ENCODE measurements around the gene PCDHA8.
"Not testable (repeated sequence)": the region's sequence is repeated elsewhere in the genome, so short reads cannot be mapped to it uniquely, and the experiment has no call there.

Gene PCDHA8

DNA sequence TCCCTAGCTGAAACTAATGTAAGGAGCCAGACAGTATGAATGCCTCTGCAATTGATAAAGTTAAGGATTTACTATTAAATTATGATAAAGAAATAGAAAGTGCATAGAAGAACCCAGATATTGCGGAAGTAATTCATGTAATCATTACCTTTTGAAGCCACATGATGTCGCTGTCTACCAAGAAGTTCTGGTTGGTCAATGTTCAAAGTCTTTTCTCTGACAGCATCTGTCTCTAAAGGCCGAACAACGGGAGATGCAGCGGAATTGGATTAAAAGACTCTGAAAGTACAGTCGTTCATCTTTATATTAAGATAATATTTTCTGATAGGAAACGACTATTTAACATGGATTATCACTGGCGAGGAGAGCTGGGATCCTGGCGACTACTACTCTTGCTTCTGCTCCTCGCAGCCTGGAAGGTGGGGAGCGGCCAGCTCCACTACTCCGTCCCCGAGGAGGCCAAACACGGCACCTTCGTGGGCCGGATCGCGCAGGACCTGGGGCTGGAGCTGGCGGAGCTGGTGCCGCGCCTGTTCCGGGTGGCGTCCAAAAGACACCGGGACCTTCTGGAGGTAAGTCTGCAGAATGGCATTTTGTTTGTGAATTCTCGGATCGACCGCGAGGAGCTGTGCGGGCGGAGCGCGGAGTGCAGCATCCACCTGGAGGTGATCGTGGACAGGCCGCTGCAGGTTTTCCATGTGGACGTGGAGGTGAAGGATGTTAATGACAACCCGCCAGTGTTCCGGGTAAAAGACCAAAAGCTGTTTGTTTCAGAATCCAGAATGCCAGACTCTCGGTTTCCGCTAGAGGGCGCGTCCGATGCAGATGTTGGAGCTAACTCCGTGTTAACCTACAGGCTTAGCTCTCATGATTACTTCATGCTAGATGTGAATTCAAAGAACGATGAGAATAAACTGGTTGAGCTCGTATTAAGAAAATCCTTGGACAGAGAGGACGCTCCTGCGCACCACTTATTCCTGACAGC is at the start of gene PCDHA8:
TSS of gene PCDHA8 (plus strand) at position 210 of the 985 bp plus-strand sequence. CDS start at position 345, 135 bp downstream.
- Histone ChIP-seq H3K27me3 (ENCODE audit: control insufficient read depth, insufficient read depth, low read length) (peaks cover 1% of the 10 kb centered on the region), H3K4me3 (ENCODE audit: low read length) (no peak within 1 kb of the TSS), H3K27ac (ENCODE audit: low read depth, low read length) (no peak within 1 kb of the TSS), H3K4me1 (ENCODE audit: control insufficient read depth, insufficient read depth, low read length) (no peaks in the 10 kb centered on the region), H3K36me3 (ENCODE audit: control insufficient read depth, insufficient read depth, low read length) (no peaks in the 10 kb centered on the region), H3K9ac (ENCODE audit: low read length) (no peak within 1 kb of the TSS)

- Histone ChIP-seq H3K4me3 (ENCODE audit: low read length) (no peak within 1 kb of the TSS), H3K27ac (ENCODE audit: low read depth, low read length) (no peak within 1 kb of the TSS), H3K27me3 (ENCODE audit: control insufficient read depth, insufficient read depth, low read length) (no peaks in the 10 kb centered on the region)
Observed at GRCh38 chr5:140794595-140795258, 46.3 kb upstream of the PCDHA8 start, which contains the start of gene PCDHA2. Gene PCDHA2, plus strand, starts transcription at chr5:140794852.

DNA sequence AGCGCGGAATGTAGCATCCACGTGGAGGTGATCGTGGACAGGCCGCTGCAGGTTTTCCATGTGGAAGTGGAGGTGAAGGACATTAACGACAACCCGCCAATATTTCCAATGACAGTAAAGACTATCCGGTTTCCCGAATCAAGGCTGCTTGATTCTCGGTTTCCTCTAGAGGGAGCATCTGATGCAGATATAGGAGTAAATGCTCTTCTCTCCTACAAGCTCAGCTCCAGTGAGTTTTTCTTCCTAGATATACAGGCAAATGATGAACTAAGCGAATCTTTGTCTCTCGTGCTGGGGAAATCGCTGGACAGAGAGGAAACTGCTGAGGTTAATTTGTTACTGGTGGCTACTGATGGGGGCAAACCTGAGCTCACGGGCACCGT is 45.7 kb upstream of the PCDHA8 start:
- Histone ChIP-seq H3K9ac (ENCODE audit: low read length) (no peak overlapping the region), H3K4me1 (ENCODE audit: control insufficient read depth, insufficient read depth, low read length) (no peaks in the 10 kb centered on the region), H3K27me3 (ENCODE audit: control insufficient read depth, insufficient read depth, low read length) (no peaks in the 10 kb centered on the region), H3K4me3 (ENCODE audit: low read length) (no peak overlapping the region), H3K27ac (ENCODE audit: low read depth, low read length) (no peak overlapping the region), H3K36me3 (ENCODE audit: control insufficient read depth, insufficient read depth, low read length) (no peaks in the 10 kb centered on the region)

More at GRCh38 chr5:140794595-140795258, 46.3 kb upstream of the PCDHA8 start, which contains the start of gene PCDHA2:
- H3K36me3 ChIP-seq (ENCODE audit: control insufficient read depth, insufficient read depth, low read length): no peaks in the 10 kb centered on the region
- no peak within 1 kb of the TSS for H3K9ac ChIP-seq (ENCODE audit: low read length)
- no peaks in the 10 kb centered on the region for H3K4me1 ChIP-seq (ENCODE audit: control insufficient read depth, insufficient read depth, low read length)

- H3K27me3 ChIP-seq (ENCODE audit: control insufficient read depth, insufficient read depth, low read length); H3K27ac ChIP-seq (ENCODE audit: low read depth, low read length); H3K9ac ChIP-seq (ENCODE audit: low read length); H3K4me1 ChIP-seq (ENCODE audit: control insufficient read depth, insufficient read depth, low read length); H3K4me3 ChIP-seq (ENCODE audit: low read length); H3K36me3 ChIP-seq (ENCODE audit: control insufficient read depth, insufficient read depth, low read length): not testable (repeated sequence)
Observed at GRCh38 chr5:140796072-140796717, 44.8 kb upstream of the PCDHA8 start.

- H3K27ac ChIP-seq (ENCODE audit: low read depth, low read length): no peak overlapping the region
- no peak overlapping the region for H3K9ac ChIP-seq (ENCODE audit: low read length)
- H3K36me3 ChIP-seq (ENCODE audit: control insufficient read depth, insufficient read depth, low read length): no peaks in the 10 kb centered on the region
- H3K27me3 ChIP-seq (ENCODE audit: control insufficient read depth, insufficient read depth, low read length): no peaks in the 10 kb centered on the region
- no peak overlapping the region for H3K4me3 ChIP-seq (ENCODE audit: low read length)
- H3K4me1 ChIP-seq (ENCODE audit: control insufficient read depth, insufficient read depth, low read length): no peaks in the 10 kb centered on the region
Observed at GRCh38 chr5:140796718-140797095, 44.3 kb upstream of the PCDHA8 start.

GRCh38 chr5:140800816-140801493 is 40.0 kb upstream of the PCDHA8 start, which contains the start of gene PCDHA3:
Gene PCDHA3, plus strand, starts transcription at chr5:140801057.
- Histone ChIP-seq H3K4me3 (ENCODE audit: low read length) (peak within 1 kb of the TSS; percentile 14), H3K36me3 (ENCODE audit: control insufficient read depth, insufficient read depth, low read length) (no peaks in the 10 kb centered on the region), H3K4me1 (ENCODE audit: control insufficient read depth, insufficient read depth, low read length) (no peaks in the 10 kb centered on the region), H3K27me3 (ENCODE audit: control insufficient read depth, insufficient read depth, low read length) (no peaks in the 10 kb centered on the region), H3K9ac (ENCODE audit: low read length) (no peak within 1 kb of the TSS), H3K27ac (ENCODE audit: low read depth, low read length) (no peak within 1 kb of the TSS)

DNA sequence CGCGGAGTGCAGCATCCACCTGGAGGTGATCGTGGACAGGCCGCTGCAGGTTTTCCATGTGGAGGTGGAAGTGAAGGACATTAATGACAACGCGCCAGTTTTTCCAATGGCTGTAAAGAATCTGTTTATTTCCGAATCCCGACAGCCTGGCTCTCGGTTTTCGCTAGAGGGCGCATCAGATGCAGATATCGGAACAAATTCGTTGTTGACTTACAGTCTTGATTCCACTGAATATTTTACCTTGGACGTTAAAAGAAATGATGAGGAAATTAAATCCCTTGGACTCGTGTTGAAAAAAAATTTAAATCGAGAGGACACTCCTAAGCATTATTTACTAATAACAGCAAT is 39.5 kb upstream of the PCDHA8 start:
- no peaks in the 10 kb centered on the region for H3K4me1 ChIP-seq (ENCODE audit: control insufficient read depth, insufficient read depth, low read length)
- H3K4me3 ChIP-seq (ENCODE audit: low read length): no peak overlapping the region
- no peak overlapping the region for H3K27ac ChIP-seq (ENCODE audit: low read depth, low read length)
- H3K27me3 ChIP-seq (ENCODE audit: control insufficient read depth, insufficient read depth, low read length): no peaks in the 10 kb centered on the region
- no peaks in the 10 kb centered on the region for H3K36me3 ChIP-seq (ENCODE audit: control insufficient read depth, insufficient read depth, low read length)
- no peak overlapping the region for H3K9ac ChIP-seq (ENCODE audit: low read length)

DNA sequence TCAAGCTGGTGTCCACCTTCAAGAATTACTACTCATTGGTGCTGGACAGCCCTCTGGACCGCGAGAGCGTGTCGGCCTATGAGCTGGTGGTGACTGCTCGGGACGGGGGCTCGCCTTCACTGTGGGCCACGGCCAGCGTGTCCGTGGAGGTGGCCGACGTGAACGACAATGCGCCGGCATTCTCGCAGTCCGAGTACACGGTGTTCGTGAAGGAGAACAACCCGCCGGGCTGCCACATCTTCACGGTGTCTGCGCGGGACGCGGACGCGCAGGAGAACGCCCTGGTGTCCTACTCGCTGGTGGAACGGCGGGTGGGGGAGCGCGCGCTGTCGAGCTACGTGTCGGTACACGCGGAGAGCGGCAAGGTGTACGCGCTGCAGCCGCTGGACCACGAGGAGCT is 38.6 kb upstream of the PCDHA8 start:
- not testable (repeated sequence) for H3K4me3 ChIP-seq (ENCODE audit: low read length); H3K9ac ChIP-seq (ENCODE audit: low read length); H3K27me3 ChIP-seq (ENCODE audit: control insufficient read depth, insufficient read depth, low read length); H3K36me3 ChIP-seq (ENCODE audit: control insufficient read depth, insufficient read depth, low read length); H3K4me1 ChIP-seq (ENCODE audit: control insufficient read depth, insufficient read depth, low read length); H3K27ac ChIP-seq (ENCODE audit: low read depth, low read length)

DNA sequence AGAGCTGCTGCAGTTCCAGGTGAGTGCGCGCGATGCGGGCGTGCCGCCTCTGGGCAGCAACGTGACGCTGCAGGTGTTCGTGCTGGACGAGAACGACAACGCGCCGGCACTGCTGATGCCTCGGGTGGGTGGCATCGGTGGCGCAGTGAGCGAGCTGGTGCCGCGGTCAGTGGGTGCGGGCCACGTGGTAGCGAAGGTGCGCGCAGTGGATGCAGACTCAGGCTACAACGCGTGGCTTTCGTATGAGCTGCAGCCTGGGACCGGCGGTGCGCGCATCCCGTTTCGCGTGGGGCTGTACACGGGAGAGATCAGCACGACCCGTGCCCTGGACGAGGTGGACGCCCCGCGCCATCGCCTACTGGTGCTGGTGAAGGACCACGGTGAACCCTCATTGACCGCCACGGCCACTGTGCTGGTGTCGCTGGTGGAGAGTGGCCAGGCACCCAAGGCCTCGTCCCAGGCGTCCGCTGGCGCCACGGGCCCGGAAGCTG is 38.2 kb upstream of the PCDHA8 start:
- H3K4me1 ChIP-seq (ENCODE audit: control insufficient read depth, insufficient read depth, low read length): no peaks in the 10 kb centered on the region
- no peaks in the 10 kb centered on the region for H3K36me3 ChIP-seq (ENCODE audit: control insufficient read depth, insufficient read depth, low read length)
- no peak overlapping the region for H3K4me3 ChIP-seq (ENCODE audit: low read length)
- H3K27ac ChIP-seq (ENCODE audit: low read depth, low read length): no peak overlapping the region
- H3K27me3 ChIP-seq (ENCODE audit: control insufficient read depth, insufficient read depth, low read length): no peaks in the 10 kb centered on the region
- H3K9ac ChIP-seq (ENCODE audit: low read length): no peak overlapping the region

- no peaks in the 10 kb centered on the region for H3K36me3 ChIP-seq (ENCODE audit: control insufficient read depth, insufficient read depth, low read length)
- peak within 1 kb of the TSS; percentile 40 for H3K4me3 ChIP-seq (ENCODE audit: low read length)
- no peak within 1 kb of the TSS for H3K9ac ChIP-seq (ENCODE audit: low read length)
- H3K4me1 ChIP-seq (ENCODE audit: control insufficient read depth, insufficient read depth, low read length): no peaks in the 10 kb centered on the region
- H3K27me3 ChIP-seq (ENCODE audit: control insufficient read depth, insufficient read depth, low read length): no peaks in the 10 kb centered on the region
- no peak within 1 kb of the TSS for H3K27ac ChIP-seq (ENCODE audit: low read depth, low read length)
Observed at GRCh38 chr5:140806834-140807775, 33.9 kb upstream of the PCDHA8 start, which contains the start of gene PCDHA4. Gene PCDHA4, plus strand, starts transcription at chr5:140807068.

GRCh38 chr5:140808241-140808888 is 32.6 kb upstream of the PCDHA8 start:
- not testable (repeated sequence) for H3K27ac ChIP-seq (ENCODE audit: low read depth, low read length); H3K4me1 ChIP-seq (ENCODE audit: control insufficient read depth, insufficient read depth, low read length); H3K9ac ChIP-seq (ENCODE audit: low read length); H3K27me3 ChIP-seq (ENCODE audit: control insufficient read depth, insufficient read depth, low read length); H3K4me3 ChIP-seq (ENCODE audit: low read length); H3K36me3 ChIP-seq (ENCODE audit: control insufficient read depth, insufficient read depth, low read length)
